Measurements from ENCODE around the gene C1orf226.

The C1orf226 gene

DNA sequence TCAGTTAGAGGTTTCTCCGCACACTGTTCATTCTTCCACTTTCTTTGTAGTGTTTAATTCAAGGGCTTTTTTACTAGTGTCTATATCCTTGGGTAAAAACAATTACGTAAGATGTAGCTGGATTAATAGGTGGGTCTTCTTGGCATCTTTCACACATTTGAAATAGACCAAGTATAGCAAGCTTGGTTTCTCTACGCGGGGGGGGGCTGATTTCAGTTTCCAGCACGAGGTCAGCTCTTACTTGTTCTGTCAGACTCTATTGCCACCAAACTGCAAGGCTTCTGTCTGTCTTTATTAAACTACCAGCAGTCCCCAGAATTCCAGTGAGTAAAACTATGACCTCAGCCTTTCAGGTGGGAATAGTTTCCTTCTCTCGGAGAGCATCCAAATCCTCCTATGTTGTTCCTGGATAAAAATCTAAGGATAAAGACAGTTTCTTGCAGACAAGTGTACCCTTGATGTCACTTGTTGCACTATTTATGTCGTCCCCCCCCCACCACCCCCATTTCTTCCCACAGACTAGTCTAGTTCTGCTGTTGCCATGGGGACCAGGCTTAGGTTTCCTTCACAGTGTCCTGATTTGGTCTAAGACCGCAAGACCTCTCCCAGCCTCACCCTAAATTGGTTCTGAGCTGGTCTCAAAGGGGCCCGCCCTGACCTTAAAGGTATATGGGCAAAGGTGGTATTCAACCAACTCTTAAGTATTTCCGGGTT, 21.8 kb upstream of the C1orf226 start:
- ATAC-seq = no peak
- peaks cover 8% of the 10 kb centered on the region for H3K4me1 Mint-ChIP-seq
- no peaks in the 10 kb centered on the region for H3K9me3 Mint-ChIP-seq
- peaks cover 49% of the 10 kb centered on the region for H3K27me3 Mint-ChIP-seq
- H3K4me3 Mint-ChIP-seq = no peak overlapping the region
- no peak overlapping the region for H3K27ac Mint-ChIP-seq
- no peaks in the 10 kb centered on the region for H3K36me3 Mint-ChIP-seq

DNA sequence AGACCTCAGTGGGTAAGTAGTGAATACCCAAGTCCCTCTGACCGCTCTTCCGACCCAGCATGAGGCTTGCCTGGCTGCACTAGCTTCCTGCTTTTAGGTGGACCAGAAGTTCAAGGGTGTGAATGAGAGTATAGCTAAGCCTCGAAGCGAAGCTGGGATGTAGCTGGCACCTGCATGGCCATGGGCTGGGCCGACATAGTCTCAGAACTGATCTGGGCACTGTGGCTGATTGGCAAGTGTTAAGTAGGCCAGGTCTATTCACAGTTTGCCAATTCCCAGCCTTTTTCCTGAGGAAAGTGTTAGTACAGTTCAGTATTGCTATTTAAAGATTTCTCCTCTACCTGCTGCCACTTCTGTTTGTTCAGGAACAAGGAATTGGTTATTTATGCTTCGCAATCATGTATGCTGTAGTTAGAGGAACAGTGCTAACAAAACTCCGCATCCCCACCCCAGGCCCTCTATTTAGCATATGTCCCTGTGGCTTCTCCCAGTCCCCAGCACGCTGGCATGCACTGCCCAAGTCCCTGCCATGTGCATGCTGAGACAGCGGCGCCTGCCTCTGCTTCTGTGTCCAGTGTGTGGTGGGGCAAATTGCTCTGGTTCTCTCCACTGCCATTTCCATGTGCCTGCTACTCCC, 21.2 kb upstream of the C1orf226 start:
- peaks cover 49% of the 10 kb centered on the region for H3K27me3 Mint-ChIP-seq
- H3K27ac Mint-ChIP-seq = no peak overlapping the region
- no peaks in the 10 kb centered on the region for H3K36me3 Mint-ChIP-seq
- no peak for ATAC-seq
- H3K9me3 Mint-ChIP-seq = no peaks in the 10 kb centered on the region
- no peak overlapping the region for H3K4me3 Mint-ChIP-seq
- peaks cover 8% of the 10 kb centered on the region for H3K4me1 Mint-ChIP-seq

DNA sequence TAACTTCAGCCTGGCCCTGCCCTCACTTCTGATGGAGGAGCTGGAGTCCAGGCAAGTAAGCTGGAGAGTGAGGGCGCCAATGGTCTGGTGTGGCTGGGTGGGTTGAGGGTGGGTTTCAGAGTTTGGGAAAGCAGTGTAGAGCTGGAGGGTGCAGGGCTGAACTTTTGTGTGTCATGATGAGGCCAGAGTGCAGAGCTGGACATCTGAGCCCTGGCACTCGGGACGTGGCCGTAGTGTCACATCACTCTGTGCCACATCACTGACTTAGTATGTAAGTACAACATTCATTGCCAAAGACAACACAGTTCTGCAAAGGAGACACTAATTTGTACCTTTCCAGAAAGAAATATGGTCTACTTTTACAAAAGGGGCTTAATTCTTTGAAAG, 20.7 kb upstream of the C1orf226 start:
- peaks cover 52% of the 10 kb centered on the region for H3K27me3 Mint-ChIP-seq
- H3K36me3 Mint-ChIP-seq = no peaks in the 10 kb centered on the region
- no peak overlapping the region for H3K4me3 Mint-ChIP-seq
- H3K27ac Mint-ChIP-seq = no peak overlapping the region
- H3K4me1 Mint-ChIP-seq = peaks cover 8% of the 10 kb centered on the region
- H3K9me3 Mint-ChIP-seq = no peaks in the 10 kb centered on the region
- ATAC-seq = no peak

DNA sequence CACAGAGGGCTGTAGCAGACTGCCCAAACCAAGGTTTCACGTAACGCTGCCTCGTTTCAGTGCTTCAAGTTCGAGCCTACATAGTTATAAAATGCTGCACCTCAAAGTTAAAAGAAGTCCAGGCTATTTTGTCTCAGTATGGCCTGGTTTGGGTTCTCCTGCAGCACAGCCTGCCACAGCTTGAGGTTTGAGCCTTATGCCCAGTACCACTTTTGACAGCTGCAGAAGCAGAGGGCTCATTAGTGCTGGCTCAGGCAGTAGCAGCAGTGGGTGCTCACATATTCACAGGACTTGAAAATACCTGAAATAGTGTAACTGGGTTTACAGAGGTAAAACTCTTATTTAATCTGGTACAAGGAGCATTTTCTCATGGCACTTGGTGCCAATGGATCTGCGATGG, 20.2 kb upstream of the C1orf226 start:
- no peak for ATAC-seq
- Mint-ChIP-seq H3K36me3 (no peaks in the 10 kb centered on the region), H3K4me3 (no peak overlapping the region), H3K27ac (no peak overlapping the region), H3K4me1 (peaks cover 8% of the 10 kb centered on the region), H3K9me3 (no peaks in the 10 kb centered on the region), H3K27me3 (peaks cover 47% of the 10 kb centered on the region)

DNA sequence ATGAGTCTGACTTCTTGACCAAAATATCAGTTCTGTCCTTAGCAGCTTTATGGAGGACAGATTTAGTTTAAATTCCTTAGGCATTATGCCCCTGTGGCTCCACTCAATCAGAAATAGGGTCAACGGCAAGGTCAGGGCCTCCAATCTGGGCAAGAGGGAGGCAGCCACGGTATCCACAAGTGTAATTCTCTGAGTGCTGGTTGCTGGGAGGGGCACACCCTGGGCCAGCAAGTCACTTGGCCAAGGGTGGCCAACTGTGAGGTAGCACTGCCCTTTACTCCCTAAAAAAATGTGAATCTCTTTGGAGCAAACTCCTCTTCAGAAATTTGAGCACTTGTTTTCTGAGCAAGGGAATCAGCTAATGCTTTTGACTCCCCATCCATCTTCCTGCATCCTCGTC, 17.7 kb upstream of the C1orf226 start:
- no peak for ATAC-seq
- no peaks in the 10 kb centered on the region for H3K36me3 Mint-ChIP-seq

DNA sequence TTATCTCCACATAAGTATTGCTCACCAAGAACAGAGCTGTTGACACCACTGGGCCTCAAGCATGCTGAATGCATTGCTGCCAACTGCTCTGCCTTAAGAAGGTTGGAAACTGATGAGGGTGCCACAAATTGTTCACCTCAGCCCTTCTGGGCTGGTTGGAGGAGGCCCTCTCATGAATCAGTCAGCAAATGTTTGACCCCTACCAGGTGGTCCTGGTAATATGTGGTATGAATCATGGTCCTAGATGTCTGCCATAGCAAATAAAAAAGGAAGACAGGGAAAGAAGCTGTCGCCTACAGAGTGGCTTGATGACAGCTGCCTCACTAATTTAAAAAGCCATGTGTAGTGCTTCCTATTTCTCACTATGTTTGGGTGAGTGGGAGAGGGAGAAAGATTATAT, 17.0 kb upstream of the C1orf226 start:
- Mint-ChIP-seq H3K4me1 (peaks cover 8% of the 10 kb centered on the region), H3K36me3 (no peaks in the 10 kb centered on the region), H3K27me3 (peaks cover 41% of the 10 kb centered on the region), H3K4me3 (no peak overlapping the region), H3K27ac (no peak overlapping the region), H3K9me3 (no peaks in the 10 kb centered on the region)
- ATAC-seq = no peak

More for the DNA sequence above, 17.7 kb upstream of the C1orf226 start:
- H3K27ac Mint-ChIP-seq = no peak overlapping the region
- no peaks in the 10 kb centered on the region for H3K9me3 Mint-ChIP-seq
- H3K4me3 Mint-ChIP-seq = no peak overlapping the region
- H3K4me1 Mint-ChIP-seq = peaks cover 8% of the 10 kb centered on the region
- peaks cover 41% of the 10 kb centered on the region for H3K27me3 Mint-ChIP-seq

DNA sequence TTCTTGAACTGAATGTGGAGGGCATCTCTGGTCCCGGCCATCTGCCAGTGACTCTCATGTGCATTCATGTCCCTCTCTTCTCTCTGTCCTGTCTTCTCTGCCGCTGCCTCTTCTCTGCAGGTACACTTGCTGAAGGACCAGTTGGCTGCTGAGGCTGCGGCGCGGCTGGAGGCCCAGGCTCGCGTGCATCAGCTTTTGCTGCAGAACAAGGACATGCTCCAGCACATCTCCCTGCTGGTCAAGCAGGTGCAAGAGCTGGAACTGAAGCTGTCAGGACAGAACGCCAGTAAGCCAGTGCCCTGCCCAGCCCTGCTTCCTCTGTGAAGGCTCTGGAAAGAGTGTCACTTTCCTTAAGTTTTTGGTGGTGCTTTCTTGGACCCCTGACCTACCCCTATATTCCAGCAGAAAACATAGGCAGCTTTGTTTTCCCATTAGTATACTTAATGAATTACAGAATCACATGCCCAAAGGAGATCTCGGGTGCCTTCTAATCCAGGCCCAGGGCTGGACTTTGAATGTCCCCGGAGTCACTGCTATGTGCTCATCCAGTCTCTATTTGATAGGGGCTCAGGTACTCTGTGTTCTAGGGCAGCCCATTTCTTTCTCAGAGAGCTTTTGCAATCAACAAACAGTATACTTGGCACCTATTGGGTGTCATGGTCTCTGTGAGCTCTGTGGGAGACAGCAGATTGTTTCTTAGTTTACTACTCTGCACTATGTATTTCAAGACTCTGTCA, 16.1 kb upstream of the C1orf226 start:
- Mint-ChIP-seq H3K36me3 (no peaks in the 10 kb centered on the region), H3K4me1 (peaks cover 8% of the 10 kb centered on the region), H3K27me3 (peaks cover 41% of the 10 kb centered on the region), H3K27ac (no peak overlapping the region), H3K4me3 (no peak overlapping the region), H3K9me3 (no peaks in the 10 kb centered on the region)
- ATAC-seq = no peak

DNA sequence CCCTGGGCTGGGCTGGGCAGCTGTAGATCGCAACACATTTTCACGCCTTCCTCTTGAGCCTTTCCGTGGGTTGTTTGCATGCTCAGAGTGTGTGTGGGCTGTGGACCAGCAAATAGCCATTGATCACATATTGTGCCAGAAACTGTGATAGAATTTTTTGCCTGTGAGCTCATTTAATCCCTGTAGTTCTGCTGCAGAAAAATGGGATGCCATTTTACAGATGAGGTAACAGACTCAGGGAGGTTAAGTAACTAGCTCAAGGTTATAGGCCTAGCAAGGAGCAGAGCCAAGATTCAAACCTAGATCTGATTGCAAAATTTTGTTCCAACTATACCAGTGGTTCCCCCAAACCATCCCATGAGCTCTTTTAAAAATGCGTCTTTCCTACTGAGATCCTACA, 15.4 kb upstream of the C1orf226 start:
- no peak for ATAC-seq
- Mint-ChIP-seq H3K27ac (no peak overlapping the region), H3K27me3 (peaks cover 41% of the 10 kb centered on the region), H3K36me3 (no peaks in the 10 kb centered on the region), H3K4me1 (peaks cover 8% of the 10 kb centered on the region), H3K4me3 (no peak overlapping the region), H3K9me3 (no peaks in the 10 kb centered on the region)

DNA sequence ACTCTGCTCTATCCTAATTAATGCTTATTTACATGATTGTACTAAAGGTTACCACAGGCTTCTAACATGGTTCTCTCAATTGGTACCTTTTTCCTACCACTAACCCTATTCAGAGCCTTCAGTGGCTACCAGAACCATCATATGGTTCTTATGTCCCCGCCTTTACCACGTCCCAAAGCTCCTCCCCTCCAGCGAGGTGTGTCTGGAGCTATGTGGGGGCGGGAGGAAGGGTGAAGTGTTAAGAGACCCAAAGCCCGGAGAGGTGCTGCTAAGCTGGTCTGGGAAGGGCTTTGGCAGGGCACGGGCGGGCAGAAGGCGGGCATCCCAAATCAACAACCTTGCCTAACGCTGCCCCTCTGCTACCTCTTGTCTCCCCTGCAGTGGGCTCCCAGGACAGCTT, 14.9 kb upstream of the C1orf226 start:
- peaks cover 41% of the 10 kb centered on the region for H3K27me3 Mint-ChIP-seq
- no peak overlapping the region for H3K4me3 Mint-ChIP-seq
- no peaks in the 10 kb centered on the region for H3K36me3 Mint-ChIP-seq
- no peaks in the 10 kb centered on the region for H3K9me3 Mint-ChIP-seq
- H3K4me1 Mint-ChIP-seq = peaks cover 6% of the 10 kb centered on the region
- H3K27ac Mint-ChIP-seq = no peak overlapping the region
- ATAC-seq = no peak

DNA sequence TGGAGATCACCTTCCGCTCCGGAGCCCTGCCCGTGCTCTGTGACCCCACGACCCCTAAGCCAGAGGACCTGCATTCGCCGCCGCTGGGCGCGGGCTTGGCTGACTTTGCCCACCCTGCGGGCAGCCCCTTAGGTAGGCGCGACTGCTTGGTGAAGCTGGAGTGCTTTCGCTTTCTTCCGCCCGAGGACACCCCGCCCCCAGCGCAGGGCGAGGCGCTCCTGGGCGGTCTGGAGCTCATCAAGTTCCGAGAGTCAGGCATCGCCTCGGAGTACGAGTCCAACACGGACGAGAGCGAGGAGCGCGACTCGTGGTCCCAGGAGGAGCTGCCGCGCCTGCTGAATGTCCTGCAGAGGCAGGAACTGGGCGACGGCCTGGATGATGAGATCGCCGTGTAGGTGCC, 14.5 kb upstream of the C1orf226 start:
- H3K4me3 Mint-ChIP-seq = no peak overlapping the region
- H3K36me3 Mint-ChIP-seq = no peaks in the 10 kb centered on the region
- H3K9me3 Mint-ChIP-seq = no peaks in the 10 kb centered on the region
- H3K27me3 Mint-ChIP-seq = peaks cover 41% of the 10 kb centered on the region
- ATAC-seq = no peak
- H3K27ac Mint-ChIP-seq = no peak overlapping the region
- peaks cover 2% of the 10 kb centered on the region for H3K4me1 Mint-ChIP-seq

DNA sequence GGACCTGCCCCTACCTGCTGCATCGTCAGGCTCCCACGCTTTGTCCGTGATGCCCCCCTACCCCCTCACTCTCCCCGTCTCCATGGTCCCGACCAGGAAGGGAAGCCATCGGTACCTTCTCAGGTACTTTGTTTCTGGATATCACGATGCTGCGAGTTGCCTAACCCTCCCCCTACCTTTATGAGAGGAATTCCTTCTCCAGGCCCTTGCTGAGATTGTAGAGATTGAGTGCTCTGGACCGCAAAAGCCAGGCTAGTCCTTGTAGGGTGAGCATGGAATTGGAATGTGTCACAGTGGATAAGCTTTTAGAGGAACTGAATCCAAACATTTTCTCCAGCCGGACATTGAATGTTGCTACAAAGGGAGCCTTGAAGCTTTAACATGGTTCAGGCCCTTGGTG, 13.8 kb upstream of the C1orf226 start:
- Mint-ChIP-seq H3K27ac (no peak overlapping the region), H3K4me1 (no peaks in the 10 kb centered on the region), H3K9me3 (no peaks in the 10 kb centered on the region), H3K36me3 (no peaks in the 10 kb centered on the region), H3K27me3 (peaks cover 45% of the 10 kb centered on the region), H3K4me3 (no peak overlapping the region)
- no peak for ATAC-seq

DNA sequence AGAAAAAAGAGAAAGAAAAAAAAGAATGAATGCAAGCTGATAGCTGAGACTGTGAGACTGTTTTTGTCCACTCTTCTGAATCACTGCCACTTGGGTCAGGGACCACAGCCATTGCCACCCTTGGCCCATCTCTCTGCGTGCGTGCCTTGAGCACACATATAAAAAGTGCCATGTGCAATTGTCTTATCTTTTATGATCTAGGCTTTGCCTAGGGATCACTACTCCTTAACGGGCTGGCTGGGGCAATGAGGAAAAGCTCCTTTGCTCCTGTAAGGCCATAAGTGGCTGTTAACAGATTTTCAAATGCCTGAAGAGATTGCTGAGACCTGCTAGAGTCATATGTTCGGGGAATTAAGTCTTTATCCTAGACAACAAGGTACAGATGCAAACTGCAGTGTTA, 13.1 kb upstream of the C1orf226 start:
- Mint-ChIP-seq H3K36me3 (no peaks in the 10 kb centered on the region), H3K4me3 (no peak overlapping the region), H3K27me3 (peaks cover 41% of the 10 kb centered on the region), H3K27ac (no peak overlapping the region), H3K4me1 (no peaks in the 10 kb centered on the region), H3K9me3 (no peaks in the 10 kb centered on the region)
- no peak for ATAC-seq

DNA sequence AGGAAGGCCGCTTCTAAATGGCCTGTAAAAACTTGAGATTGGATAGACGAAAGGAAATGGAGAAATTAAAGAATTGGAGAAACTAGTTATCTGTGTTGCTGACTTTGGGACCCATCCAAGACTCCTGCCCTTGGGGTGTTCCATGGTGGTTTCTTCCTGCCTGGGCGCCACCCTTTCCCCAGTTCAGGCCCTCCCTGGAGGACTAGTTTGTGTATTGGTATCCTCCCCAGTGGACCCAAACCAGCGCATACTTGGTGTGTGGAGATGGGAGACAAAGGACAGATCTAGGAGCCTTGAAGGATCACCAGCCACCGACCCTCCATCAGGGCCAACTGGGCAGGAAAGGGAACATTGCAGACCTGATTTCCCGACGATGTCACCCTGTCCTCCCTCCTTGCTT, 12.0 kb upstream of the C1orf226 start:
- no peaks in the 10 kb centered on the region for H3K36me3 Mint-ChIP-seq
- no peak for ATAC-seq
- no peak overlapping the region for H3K27ac Mint-ChIP-seq
- peaks cover 30% of the 10 kb centered on the region for H3K27me3 Mint-ChIP-seq
- H3K4me3 Mint-ChIP-seq = no peak overlapping the region
- no peaks in the 10 kb centered on the region for H3K9me3 Mint-ChIP-seq
- no peaks in the 10 kb centered on the region for H3K4me1 Mint-ChIP-seq

DNA sequence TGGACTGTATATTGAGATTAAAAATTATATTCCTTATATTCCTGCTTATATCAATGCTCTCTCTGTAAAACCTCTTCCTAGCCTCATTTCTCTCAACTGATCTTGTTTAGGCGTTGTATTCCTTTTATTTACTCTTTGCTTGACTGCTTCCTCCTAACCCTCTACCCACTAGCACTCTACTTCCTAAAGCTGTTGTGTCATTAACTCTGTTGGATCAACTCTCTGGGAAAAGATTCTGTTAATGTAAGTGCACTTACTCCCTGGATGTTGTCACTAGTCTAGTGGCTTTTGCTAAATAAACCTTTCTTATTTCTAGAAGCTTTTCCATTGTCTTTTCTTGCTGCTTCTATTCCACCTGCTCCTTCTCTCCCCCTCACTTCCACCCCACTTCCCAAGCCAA, 11.4 kb upstream of the C1orf226 start:
- Mint-ChIP-seq H3K27me3 (peaks cover 24% of the 10 kb centered on the region), H3K4me1 (no peaks in the 10 kb centered on the region), H3K9me3 (no peaks in the 10 kb centered on the region), H3K36me3 (no peaks in the 10 kb centered on the region), H3K4me3 (no peak overlapping the region), H3K27ac (no peak overlapping the region)
- ATAC-seq = no peak

DNA sequence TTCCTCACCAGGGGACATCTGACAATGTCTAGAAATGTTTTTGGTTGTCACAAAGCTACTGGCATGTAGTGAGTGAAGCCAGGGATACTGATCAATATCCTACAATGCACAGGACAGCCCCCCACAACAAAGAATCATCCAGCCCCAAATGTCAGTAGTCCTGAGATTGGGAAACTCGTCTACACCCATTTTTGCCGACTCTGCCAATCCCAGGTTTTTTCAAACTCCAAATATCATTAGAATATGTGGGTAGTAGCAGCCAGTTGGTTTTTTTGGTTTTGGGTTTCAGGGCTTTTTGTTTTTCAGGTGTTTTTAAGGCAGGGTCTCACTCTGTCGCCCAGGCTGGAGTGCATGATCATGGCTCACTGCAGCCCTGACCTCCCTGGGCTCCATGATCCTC, 10.8 kb upstream of the C1orf226 start:
- Mint-ChIP-seq H3K4me3 (no peak overlapping the region), H3K9me3 (no peaks in the 10 kb centered on the region), H3K27me3 (peaks cover 19% of the 10 kb centered on the region), H3K36me3 (no peaks in the 10 kb centered on the region), H3K27ac (no peak overlapping the region), H3K4me1 (no peaks in the 10 kb centered on the region)
- no peak for ATAC-seq

DNA sequence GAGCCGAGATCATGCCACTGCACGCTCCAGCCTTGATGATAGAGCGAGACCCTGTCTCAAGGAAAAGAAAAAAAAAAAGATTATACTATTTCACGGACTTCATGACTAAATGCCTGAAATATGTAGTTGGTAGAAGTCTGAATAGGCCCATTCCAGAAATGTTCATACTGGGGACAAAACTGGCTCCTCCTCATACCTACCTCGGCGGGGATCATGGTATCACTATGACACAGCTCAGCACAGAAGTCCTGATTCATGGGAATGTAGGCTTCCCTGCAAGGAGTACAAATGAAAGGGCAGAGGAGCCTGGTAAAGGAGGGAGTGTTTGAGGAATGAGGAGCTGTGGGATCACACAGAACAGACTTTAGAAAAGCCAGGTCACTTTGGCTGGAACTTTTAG, 9.9 kb upstream of the C1orf226 start:
- no peaks in the 10 kb centered on the region for H3K36me3 Mint-ChIP-seq
- no peak overlapping the region for H3K4me3 Mint-ChIP-seq
- no peaks in the 10 kb centered on the region for H3K9me3 Mint-ChIP-seq
- ATAC-seq = no peak
- peaks cover 17% of the 10 kb centered on the region for H3K27me3 Mint-ChIP-seq
- H3K4me1 Mint-ChIP-seq = no peaks in the 10 kb centered on the region
- no peak overlapping the region for H3K27ac Mint-ChIP-seq
